Measurements from ENCODE around the gene TSSC4. TPM values are rescaled to one million over a fixed set of nuclear protein-coding genes. Genes with fewer than 3 reads are reported as not detected.
A peak's percentile ranks its signal among the peaks of the same experiment; 100 is the strongest.

Gene TSSC4
- total RNA-seq, 1 donor from 2014 or later, result 31.8 TPM

GRCh38 chr11:2368851-2369180, 31.7 kb upstream of the TSSC4 start:
- no peak for FAIRE-seq
- DNase-seq (ENCODE audit: low spot score in 2 of 2), result no peak

GRCh38 chr11:2369320-2369719, 31.2 kb upstream of the TSSC4 start:
- no peak for FAIRE-seq
- no peak for DNase-seq (ENCODE audit: low spot score in 2 of 2)

GRCh38 chr11:2369896-2370295, 30.7 kb upstream of the TSSC4 start:
- DNase-seq (ENCODE audit: low spot score in 2 of 2) (no peak), FAIRE-seq (no peak)

- DNase-seq (ENCODE audit: low spot score in 2 of 2) (no peak), FAIRE-seq (no peak)
Observed at GRCh38 chr11:2374456-2375201, 25.9 kb upstream of the TSSC4 start.

- no peak for FAIRE-seq
Observed at GRCh38 chr11:2375341-2375853, 25.2 kb upstream of the TSSC4 start.

GRCh38 chr11:2375964-2376551, 24.5 kb upstream of the TSSC4 start:
- no peak for DNase-seq (ENCODE audit: low spot score in 2 of 2)
- FAIRE-seq, result no peak

More at GRCh38 chr11:2375341-2375853, 25.2 kb upstream of the TSSC4 start:
- DNase-seq (ENCODE audit: low spot score in 2 of 2), result no peak

- peak; percentile 97 to 99 for DNase-seq (ENCODE audit: low spot score in 2 of 2)
Observed at GRCh38 chr11:2376751-2377451, 23.6 kb upstream of the TSSC4 start, which contains the start of gene CD81. CD81 (plus strand) TSS chr11:2377310; CDS start chr11:2377550, 240 bp downstream.

GRCh38 chr11:2377511-2378443, 22.8 kb upstream of the TSSC4 start:
- DNase-seq (ENCODE audit: low spot score in 2 of 2) (peak; percentile 82 to 87), FAIRE-seq (no peak)

More at GRCh38 chr11:2376751-2377451, 23.6 kb upstream of the TSSC4 start, which contains the start of gene CD81:
- no peak for FAIRE-seq

- FAIRE-seq (no peak), DNase-seq (ENCODE audit: low spot score in 2 of 2) (no peak)
Observed at GRCh38 chr11:2378527-2379210, 21.9 kb upstream of the TSSC4 start.

- DNase-seq (ENCODE audit: low spot score in 2 of 2) (no peak), FAIRE-seq (no peak)
Observed at GRCh38 chr11:2379466-2380174, 20.9 kb upstream of the TSSC4 start.

- FAIRE-seq (no peak), DNase-seq (ENCODE audit: low spot score in 2 of 2) (no peak)
Observed at GRCh38 chr11:2380396-2380795, 20.2 kb upstream of the TSSC4 start.

GRCh38 chr11:2380807-2381350, 19.7 kb upstream of the TSSC4 start:
- no peak for FAIRE-seq
- no peak for DNase-seq (ENCODE audit: low spot score in 2 of 2)

- DNase-seq (ENCODE audit: low spot score in 2 of 2) (no peak), FAIRE-seq (no peak)
Observed at GRCh38 chr11:2381494-2382128, 18.9 kb upstream of the TSSC4 start.

GRCh38 chr11:2382129-2382517, 18.4 kb upstream of the TSSC4 start:
- FAIRE-seq (no peak), DNase-seq (ENCODE audit: low spot score in 2 of 2) (no peak)

- FAIRE-seq (no peak), DNase-seq (ENCODE audit: low spot score in 2 of 2) (no peak)
Observed at GRCh38 chr11:2382936-2383851, 17.4 kb upstream of the TSSC4 start.

GRCh38 chr11:2383852-2384804, 16.4 kb upstream of the TSSC4 start:
- FAIRE-seq (no peak), DNase-seq (ENCODE audit: low spot score in 2 of 2) (peak in 1 of 2 donors; percentile 48)

Data from frontal cortex (tissue), 4 donors.